ENCODE results near the gene MAPKAP1.

GRCh38 chr9:125387861-125388524 lies 319.0 kb downstream of the MAPKAP1 start:
- TF ChIP-seq ZNF274 (IDR thresholded peaks at IDR 0.05; ENCODE audit: low read depth, low read length) (no peak), YY1 (IDR thresholded peaks at IDR 0.05; ENCODE audit: insufficient read depth, insufficient read length) (no peak)
